ENCODE results near the gene PTX3. TPM values are rescaled to one million over a fixed set of nuclear protein-coding genes. Genes with fewer than 3 reads are reported as not detected.

The PTX3 gene
- total RNA-seq, 1 experiment from 2014 or later = 0.59 TPM

- Mint-ChIP-seq H3K27ac (no peak overlapping the region), H3K36me3 (no peaks in the 10 kb centered on the region), H3K9me3 (peaks cover 16% of the 10 kb centered on the region), H3K4me1 (no peaks in the 10 kb centered on the region), H3K4me3 (no peak overlapping the region), H3K27me3 (ENCODE audit: low read depth) (no peaks in the 10 kb centered on the region)
- POLR2A ChIA-PET = no interaction called here
- CTCF ChIA-PET = no interaction called here
- DNase-seq (ENCODE audit: low spot score) (no peak), ATAC-seq (no peak)
- no peak for TF ChIP-seq ARID4B (CRISPR knock-in tag; IDR thresholded peaks at IDR 0.05; ENCODE audit: borderline replicate concordance)
- no peak for TF ChIP-seq ELF4 (CRISPR knock-in tag; IDR thresholded peaks at IDR 0.05; ENCODE audit: low read depth)
- TF ChIP-seq, protein P1, sequence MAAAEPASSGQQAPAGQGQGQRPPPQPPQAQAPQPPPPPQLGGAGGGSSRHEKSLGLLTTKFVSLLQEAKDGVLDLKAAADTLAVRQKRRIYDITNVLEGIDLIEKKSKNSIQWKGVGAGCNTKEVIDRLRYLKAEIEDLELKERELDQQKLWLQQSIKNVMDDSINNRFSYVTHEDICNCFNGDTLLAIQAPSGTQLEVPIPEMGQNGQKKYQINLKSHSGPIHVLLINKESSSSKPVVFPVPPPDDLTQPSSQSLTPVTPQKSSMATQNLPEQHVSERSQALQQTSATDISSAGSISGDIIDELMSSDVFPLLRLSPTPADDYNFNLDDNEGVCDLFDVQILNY (CRISPR knock-in tag; IDR thresholded peaks at IDR 0.05) = no peak
- TF ChIP-seq, protein P2, sequence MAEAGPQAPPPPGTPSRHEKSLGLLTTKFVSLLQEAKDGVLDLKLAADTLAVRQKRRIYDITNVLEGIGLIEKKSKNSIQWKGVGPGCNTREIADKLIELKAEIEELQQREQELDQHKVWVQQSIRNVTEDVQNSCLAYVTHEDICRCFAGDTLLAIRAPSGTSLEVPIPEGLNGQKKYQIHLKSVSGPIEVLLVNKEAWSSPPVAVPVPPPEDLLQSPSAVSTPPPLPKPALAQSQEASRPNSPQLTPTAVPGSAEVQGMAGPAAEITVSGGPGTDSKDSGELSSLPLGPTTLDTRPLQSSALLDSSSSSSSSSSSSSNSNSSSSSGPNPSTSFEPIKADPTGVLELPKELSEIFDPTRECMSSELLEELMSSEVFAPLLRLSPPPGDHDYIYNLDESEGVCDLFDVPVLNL (CRISPR knock-in tag; IDR thresholded peaks at IDR 0.05; ENCODE audit: borderline replicate concordance, low read depth) = no peak
- TF ChIP-seq E2F1 (CRISPR knock-in tag; IDR thresholded peaks at IDR 0.05) = no peak
- TF ChIP-seq CREB1 (CRISPR knock-in tag; IDR thresholded peaks at IDR 0.05) = no peak
- TF ChIP-seq, protein P3, sequence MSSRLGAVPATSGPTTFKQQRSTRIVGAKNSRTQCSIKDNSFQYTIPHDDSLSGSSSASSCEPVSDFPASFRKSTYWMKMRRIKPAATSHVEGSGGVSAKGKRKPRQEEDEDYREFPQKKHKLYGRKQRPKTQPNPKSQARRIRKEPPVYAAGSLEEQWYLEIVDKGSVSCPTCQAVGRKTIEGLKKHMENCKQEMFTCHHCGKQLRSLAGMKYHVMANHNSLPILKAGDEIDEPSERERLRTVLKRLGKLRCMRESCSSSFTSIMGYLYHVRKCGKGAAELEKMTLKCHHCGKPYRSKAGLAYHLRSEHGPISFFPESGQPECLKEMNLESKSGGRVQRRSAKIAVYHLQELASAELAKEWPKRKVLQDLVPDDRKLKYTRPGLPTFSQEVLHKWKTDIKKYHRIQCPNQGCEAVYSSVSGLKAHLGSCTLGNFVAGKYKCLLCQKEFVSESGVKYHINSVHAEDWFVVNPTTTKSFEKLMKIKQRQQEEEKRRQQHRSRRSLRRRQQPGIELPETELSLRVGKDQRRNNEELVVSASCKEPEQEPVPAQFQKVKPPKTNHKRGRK (CRISPR knock-in tag; IDR thresholded peaks at IDR 0.05; ENCODE audit: borderline replicate concordance) = no peak
- TF ChIP-seq ZBTB21 (CRISPR knock-in tag; IDR thresholded peaks at IDR 0.05; ENCODE audit: borderline replicate concordance) = no peak
- TF ChIP-seq, protein P4, sequence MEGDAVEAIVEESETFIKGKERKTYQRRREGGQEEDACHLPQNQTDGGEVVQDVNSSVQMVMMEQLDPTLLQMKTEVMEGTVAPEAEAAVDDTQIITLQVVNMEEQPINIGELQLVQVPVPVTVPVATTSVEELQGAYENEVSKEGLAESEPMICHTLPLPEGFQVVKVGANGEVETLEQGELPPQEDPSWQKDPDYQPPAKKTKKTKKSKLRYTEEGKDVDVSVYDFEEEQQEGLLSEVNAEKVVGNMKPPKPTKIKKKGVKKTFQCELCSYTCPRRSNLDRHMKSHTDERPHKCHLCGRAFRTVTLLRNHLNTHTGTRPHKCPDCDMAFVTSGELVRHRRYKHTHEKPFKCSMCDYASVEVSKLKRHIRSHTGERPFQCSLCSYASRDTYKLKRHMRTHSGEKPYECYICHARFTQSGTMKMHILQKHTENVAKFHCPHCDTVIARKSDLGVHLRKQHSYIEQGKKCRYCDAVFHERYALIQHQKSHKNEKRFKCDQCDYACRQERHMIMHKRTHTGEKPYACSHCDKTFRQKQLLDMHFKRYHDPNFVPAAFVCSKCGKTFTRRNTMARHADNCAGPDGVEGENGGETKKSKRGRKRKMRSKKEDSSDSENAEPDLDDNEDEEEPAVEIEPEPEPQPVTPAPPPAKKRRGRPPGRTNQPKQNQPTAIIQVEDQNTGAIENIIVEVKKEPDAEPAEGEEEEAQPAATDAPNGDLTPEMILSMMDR (IDR thresholded peaks at IDR 0.05) = no peak
- TF ChIP-seq CREM (CRISPR knock-in tag; IDR thresholded peaks at IDR 0.05) = no peak
- no peak for TF ChIP-seq ATF1 (CRISPR knock-in tag; IDR thresholded peaks at IDR 0.05)
- TF ChIP-seq NFYB (CRISPR knock-in tag; conservative IDR thresholded peaks at IDR 0.05; ENCODE audit: low read depth) = no peak
- TF ChIP-seq HMGA2 (CRISPR knock-in tag; IDR thresholded peaks at IDR 0.05) = no peak
- TF ChIP-seq TEAD1 (CRISPR knock-in tag; IDR thresholded peaks at IDR 0.05) = no peak
Observed at GRCh38 chr3:157393113-157393512, 43.5 kb upstream of the PTX3 start.

GRCh38 chr3:157394411-157394810, 42.2 kb upstream of the PTX3 start:
- Mint-ChIP-seq H3K4me3 (no peak overlapping the region), H3K27me3 (ENCODE audit: low read depth) (no peaks in the 10 kb centered on the region), H3K27ac (no peak overlapping the region), H3K4me1 (no peaks in the 10 kb centered on the region), H3K9me3 (peaks cover 16% of the 10 kb centered on the region), H3K36me3 (no peaks in the 10 kb centered on the region)
- no peak for DNase-seq (ENCODE audit: low spot score)
- ChIA-PET CTCF (no interaction called here), POLR2A (no interaction called here)
- no peak for ATAC-seq
- TF ChIP-seq HMGA2 (CRISPR knock-in tag; IDR thresholded peaks at IDR 0.05) (no peak), ELF4 (CRISPR knock-in tag; IDR thresholded peaks at IDR 0.05; ENCODE audit: low read depth) (no peak), TEAD1 (CRISPR knock-in tag; IDR thresholded peaks at IDR 0.05) (no peak), SOX15 (CRISPR knock-in tag; IDR thresholded peaks at IDR 0.05) (no peak), ZNF317 (CRISPR knock-in tag; IDR thresholded peaks at IDR 0.05; ENCODE audit: borderline replicate concordance, low read depth) (no peak), ZNF263 (CRISPR knock-in tag; IDR thresholded peaks at IDR 0.05; ENCODE audit: low read depth) (no peak), USF1 (CRISPR knock-in tag; IDR thresholded peaks at IDR 0.05) (no peak), FOXK1 (CRISPR knock-in tag; IDR thresholded peaks at IDR 0.05) (no peak), FOXP1 (CRISPR knock-in tag; IDR thresholded peaks at IDR 0.05; ENCODE audit: borderline replicate concordance) (no peak), GTF2I (CRISPR knock-in tag; conservative IDR thresholded peaks at IDR 0.05) (no peak), ZNF416 (CRISPR knock-in tag; IDR thresholded peaks at IDR 0.05) (no peak), MYBL2 (CRISPR knock-in tag; IDR thresholded peaks at IDR 0.05) (no peak)
- TF ChIP-seq, protein P5, sequence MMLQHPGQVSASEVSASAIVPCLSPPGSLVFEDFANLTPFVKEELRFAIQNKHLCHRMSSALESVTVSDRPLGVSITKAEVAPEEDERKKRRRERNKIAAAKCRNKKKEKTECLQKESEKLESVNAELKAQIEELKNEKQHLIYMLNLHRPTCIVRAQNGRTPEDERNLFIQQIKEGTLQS (CRISPR knock-in tag; conservative IDR thresholded peaks at IDR 0.05) = no peak
